Esophagus (tissue), 2 donors: Measurements from ENCODE around the gene PHF14. TPM values are rescaled to one million over a fixed set of nuclear protein-coding genes. Genes with fewer than 3 reads are reported as not detected.

Source experiments
- H3K27ac ChIP-seq, 2 donors: one replicate each; pipeline ENCODE4 v1.5.1; 2013; ENCODE audit warnings: low read depth in 2 of 2, mild to moderate bottlenecking in 2 of 2, inconsistent platforms in 1 of 2, low read length in 1 of 2, moderate library complexity in 1 of 2
- H3K27me3 ChIP-seq, 2 donors: one replicate each; pipeline ENCODE4 v1.6.1; 2013; ENCODE audit warnings: low read length in 2 of 2, control low read depth in 1 of 2, mild to moderate bottlenecking in 1 of 2; ENCODE audit not compliant: insufficient read depth in 2 of 2, control insufficient read depth in 1 of 2
- H3K36me3 ChIP-seq, 2 donors: one replicate each; pipeline ENCODE4 v1.6.1; 2013; ENCODE audit warnings: low read length in 1 of 2; ENCODE audit not compliant: control insufficient read depth in 2 of 2, insufficient read depth in 2 of 2
- H3K4me1 ChIP-seq, 2 donors: one replicate each; pipeline ENCODE4 v1.6.1; 2013; ENCODE audit warnings: low read length in 1 of 2; ENCODE audit not compliant: control insufficient read depth in 2 of 2, insufficient read depth in 2 of 2
- H3K4me3 ChIP-seq, 2 donors: one replicate each; pipeline ENCODE4 v1.5.1; 2013; ENCODE audit warnings: low read length in 2 of 2, mild to moderate bottlenecking in 2 of 2, low read depth in 1 of 2, moderate library complexity in 1 of 2
- H3K9me3 ChIP-seq, 2 donors: one replicate each; pipeline ENCODE4 v1.6.1; 2013; ENCODE audit warnings: mild to moderate bottlenecking in 2 of 2, low read depth in 1 of 2, low read length in 1 of 2, moderate library complexity in 1 of 2; ENCODE audit not compliant: control insufficient read depth in 2 of 2, insufficient read depth in 1 of 2
- WGBS, 2 donors: extraction: QIAGEN DNeasy Blood & Tissue Kit; methylation state at CpG; one replicate each; pipeline ENCODE4 v1.1.7; 2013; 5-methylcytosine and 5-hydroxymethylcytosine counted together
- polyA plus RNA-seq, 2 donors: library from polyadenylated mRNA; stranded (reverse); fragments of 200-250 nt; gene quantifications; one replicate each; pipeline ENCODE4 v1.2.3, GENCODE V29; 2013
- donor health status: healthy with polysubstance abuse.
- donor health status: Bipolar disorder and iron deficiency.

The PHF14 gene
- polyA plus RNA-seq, 2 donors, result 10.2 to 18.0 TPM

DNA sequence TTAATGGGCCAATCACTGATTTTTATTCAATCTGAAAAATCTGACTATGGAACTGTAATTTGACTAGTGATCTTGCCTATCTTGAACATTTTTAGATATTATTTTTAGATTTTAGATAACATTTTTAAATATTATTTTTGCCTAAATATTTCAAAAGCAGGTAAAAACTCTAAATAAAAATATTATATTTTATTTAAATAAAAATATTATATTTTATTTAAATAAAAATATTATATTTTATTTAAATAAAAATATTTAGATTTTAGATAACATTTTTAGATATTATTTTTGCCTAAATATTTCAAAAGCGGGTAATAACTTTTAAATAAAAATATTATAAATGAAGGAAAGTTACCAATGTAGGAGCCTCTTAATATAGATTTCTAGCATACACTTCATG, 187.8 kb downstream of the PHF14 start:
- Histone ChIP-seq H3K9me3 (no peaks in the 10 kb centered on the region), H3K4me1 (no peaks in the 10 kb centered on the region), H3K4me3 (no peak overlapping the region), H3K27me3 (no peaks in the 10 kb centered on the region), H3K27ac (no peak overlapping the region), H3K36me3 (no peaks in the 10 kb centered on the region)
- 100% methylated on average over 1 of the region's 1 CpG for WGBS, 2 donors

GRCh38 chr7:11163220-11163619, 189.5 kb downstream of the PHF14 start:
- WGBS, 2 donors, result 91 to 100% methylated on average over 1 of the region's 1 CpG
- H3K36me3 ChIP-seq, result no peaks in the 10 kb centered on the region
- H3K4me3 ChIP-seq, result no peak overlapping the region
- H3K27me3 ChIP-seq, result no peaks in the 10 kb centered on the region
- H3K4me1 ChIP-seq, result no peaks in the 10 kb centered on the region
- no peaks in the 10 kb centered on the region for H3K9me3 ChIP-seq
- H3K27ac ChIP-seq, result no peak overlapping the region

DNA sequence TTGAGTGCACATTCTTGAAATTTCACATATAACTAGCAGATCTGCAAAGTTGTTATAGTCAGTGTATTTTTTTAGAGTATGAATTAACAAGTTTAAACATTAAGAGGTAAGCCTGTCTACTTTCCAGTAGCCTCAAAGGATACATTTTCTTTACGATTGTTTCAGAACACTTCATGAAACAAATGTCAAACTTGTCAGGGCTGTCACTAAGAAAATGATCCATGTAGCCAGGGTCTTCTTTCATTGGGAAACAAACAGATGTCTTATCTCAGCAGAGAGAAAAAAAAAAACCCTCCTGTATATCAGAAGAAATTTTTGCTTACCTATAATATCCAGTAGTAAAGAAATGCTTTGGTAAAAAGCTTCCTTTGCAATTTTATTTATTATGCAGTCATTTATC, 192.4 kb downstream of the PHF14 start:
- Histone ChIP-seq H3K4me1 (no peaks in the 10 kb centered on the region), H3K9me3 (no peaks in the 10 kb centered on the region), H3K4me3 (no peak overlapping the region), H3K27ac (no peak overlapping the region), H3K36me3 (no peaks in the 10 kb centered on the region), H3K27me3 (no peaks in the 10 kb centered on the region)
- 86 to 90% methylated on average over 1 of the region's 1 CpG for WGBS, 2 donors

DNA sequence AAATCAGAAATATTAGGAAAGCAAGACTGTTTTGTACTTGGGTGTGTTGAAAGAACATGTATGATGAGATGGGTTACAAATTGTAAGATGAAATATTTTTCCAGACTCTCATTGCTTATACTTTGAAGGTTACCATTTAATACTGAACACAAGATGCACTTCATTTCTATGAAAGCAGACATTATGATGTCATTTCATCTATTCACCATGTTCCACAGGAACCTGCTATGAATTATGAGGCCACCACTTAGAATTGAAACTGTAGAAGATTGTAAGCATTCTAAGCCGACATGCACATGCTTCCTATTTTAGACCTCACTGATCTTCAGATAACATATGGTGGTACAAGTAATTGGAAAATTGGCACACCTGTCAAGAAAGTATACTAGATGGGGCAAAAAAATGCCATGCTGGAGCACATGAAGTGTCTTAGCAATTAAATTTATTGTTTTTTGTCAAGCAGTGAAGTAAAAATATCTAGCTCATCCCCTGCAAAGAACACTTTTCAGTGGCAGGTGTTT, 195.0 kb downstream of the PHF14 start:
- no peak overlapping the region for H3K27ac ChIP-seq
- WGBS, 2 donors, result 81 to 83% methylated on average over 1 of the region's 1 CpG

GRCh38 chr7:11170175-11170574, 196.5 kb downstream of the PHF14 start:
- no peaks in the 10 kb centered on the region for H3K27me3 ChIP-seq
- 36 to 39% methylated on average over 2 of the region's 2 CpGs for WGBS, 2 donors
- H3K4me1 ChIP-seq, result no peaks in the 10 kb centered on the region
- no peaks in the 10 kb centered on the region for H3K9me3 ChIP-seq
- H3K4me3 ChIP-seq, result no peak overlapping the region
- no peaks in the 10 kb centered on the region for H3K36me3 ChIP-seq
- H3K27ac ChIP-seq, result no peak overlapping the region

More for the DNA sequence above, 195.0 kb downstream of the PHF14 start:
- Histone ChIP-seq H3K27me3 (no peaks in the 10 kb centered on the region), H3K9me3 (no peaks in the 10 kb centered on the region), H3K4me1 (no peaks in the 10 kb centered on the region), H3K36me3 (no peaks in the 10 kb centered on the region), H3K4me3 (no peak overlapping the region)

- H3K27me3 ChIP-seq, result no peaks in the 10 kb centered on the region
Measured at GRCh38 chr7:11170863-11171568, 197.3 kb downstream of the PHF14 start.

DNA sequence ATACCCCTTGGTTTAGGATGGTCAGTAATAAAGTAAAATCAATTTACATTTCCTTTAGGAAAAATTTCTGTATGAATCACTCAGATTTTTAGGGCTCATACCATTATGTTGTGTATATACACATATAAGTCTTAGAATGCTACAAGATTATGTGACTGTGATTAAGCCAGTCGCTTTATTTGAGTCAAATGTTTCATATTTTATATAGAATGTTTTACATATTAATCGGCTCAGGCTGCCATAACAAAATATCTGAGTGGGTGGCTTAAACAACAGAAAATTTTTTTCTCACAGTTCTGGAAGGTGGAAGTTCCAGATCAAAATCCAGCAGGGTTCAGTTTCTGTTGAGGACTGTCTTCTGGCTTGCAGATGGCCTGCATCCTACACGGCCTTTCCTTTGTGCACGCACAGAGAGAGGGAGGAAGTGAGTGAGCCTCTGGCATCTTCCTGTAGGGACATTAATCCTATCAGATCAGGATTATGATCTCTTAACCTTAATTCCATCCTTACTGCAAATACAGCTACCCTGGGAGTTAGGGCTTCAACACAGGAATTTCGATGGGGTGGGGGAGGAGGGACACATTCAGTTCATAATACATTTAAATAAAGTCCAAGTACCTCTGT, 198.0 kb downstream of the PHF14 start:
- WGBS, 2 donors, result 80% methylated on average over 5 of the region's 5 CpGs
- Histone ChIP-seq H3K4me1 (no peaks in the 10 kb centered on the region), H3K4me3 (no peak overlapping the region), H3K36me3 (no peaks in the 10 kb centered on the region), H3K27me3 (no peaks in the 10 kb centered on the region), H3K27ac (no peak overlapping the region), H3K9me3 (no peaks in the 10 kb centered on the region)

More at GRCh38 chr7:11170863-11171568, 197.3 kb downstream of the PHF14 start:
- H3K36me3 ChIP-seq, result no peaks in the 10 kb centered on the region
- 77% methylated on average over 4 of the region's 4 CpGs for WGBS, 2 donors
- H3K4me1 ChIP-seq, result no peaks in the 10 kb centered on the region
- no peak overlapping the region for H3K27ac ChIP-seq
- no peak overlapping the region for H3K4me3 ChIP-seq
- H3K9me3 ChIP-seq, result no peaks in the 10 kb centered on the region

GRCh38 chr7:11172835-11173234, 199.2 kb downstream of the PHF14 start:
- Histone ChIP-seq H3K36me3 (no peaks in the 10 kb centered on the region), H3K27ac (no peak overlapping the region), H3K4me3 (no peak overlapping the region), H3K4me1 (no peaks in the 10 kb centered on the region), H3K27me3 (no peaks in the 10 kb centered on the region), H3K9me3 (no peaks in the 10 kb centered on the region)
- 84 to 86% methylated on average over 4 of the region's 4 CpGs for WGBS, 2 donors

DNA sequence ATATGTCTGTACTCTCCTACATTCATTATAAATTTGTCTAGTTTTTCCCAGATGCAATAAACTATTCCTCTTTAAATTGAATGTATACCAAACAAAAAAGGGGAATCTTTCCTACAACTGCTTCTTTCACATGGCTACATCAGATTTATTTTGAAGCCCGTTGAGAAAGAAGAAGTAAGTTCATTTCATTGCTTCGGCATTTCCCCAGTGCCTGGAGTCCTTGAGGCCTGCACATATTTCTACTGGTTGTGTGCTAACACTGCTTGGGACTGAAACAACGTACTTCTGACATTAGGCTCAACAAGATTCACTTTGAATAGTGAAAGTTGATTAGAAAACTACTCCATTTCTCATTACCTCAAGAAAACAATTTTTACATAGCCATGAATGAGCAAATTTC, 201.7 kb downstream of the PHF14 start:
- no peak overlapping the region for H3K4me3 ChIP-seq
- H3K27me3 ChIP-seq, result no peaks in the 10 kb centered on the region
- H3K4me1 ChIP-seq, result no peaks in the 10 kb centered on the region
- no peaks in the 10 kb centered on the region for H3K9me3 ChIP-seq
- no peak overlapping the region for H3K27ac ChIP-seq
- WGBS, 2 donors, result 79 to 83% methylated on average over 3 of the region's 3 CpGs
- H3K36me3 ChIP-seq, result no peaks in the 10 kb centered on the region

DNA sequence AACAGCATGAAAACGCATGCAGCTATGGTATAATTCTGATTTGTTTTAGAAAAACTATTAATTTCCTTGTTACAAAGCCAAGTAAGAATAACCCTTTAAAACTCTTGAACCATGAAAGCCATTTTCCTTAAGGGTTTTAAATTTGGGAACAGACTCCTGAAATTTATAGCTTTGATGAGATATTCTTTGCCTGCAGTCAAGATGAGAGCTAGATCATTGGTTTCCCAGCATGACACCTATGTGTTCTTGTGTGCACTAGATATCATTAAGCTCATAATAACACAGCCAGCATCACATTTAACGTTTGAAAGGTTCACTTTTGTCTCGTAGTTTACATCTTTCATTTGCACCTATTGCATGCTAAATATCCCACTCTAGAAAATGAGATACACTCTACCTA, 202.2 kb downstream of the PHF14 start:
- no peaks in the 10 kb centered on the region for H3K4me1 ChIP-seq
- no peaks in the 10 kb centered on the region for H3K27me3 ChIP-seq
- H3K27ac ChIP-seq, result no peak overlapping the region
- H3K4me3 ChIP-seq, result no peak overlapping the region
- H3K36me3 ChIP-seq, result no peaks in the 10 kb centered on the region
- WGBS, 2 donors, result 59 to 60% methylated on average over 3 of the region's 3 CpGs
- no peaks in the 10 kb centered on the region for H3K9me3 ChIP-seq
